ENCODE measurements around the gene SPACA6. TPM values are rescaled to one million over a fixed set of nuclear protein-coding genes. Genes with fewer than 3 reads are reported as not detected.
"Not testable (repeated sequence)": the region's sequence is repeated elsewhere in the genome, so short reads cannot be mapped to it uniquely, and the experiment has no call there.

Gene SPACA6
- polyA plus RNA-seq, 1 experiment: 3.5 TPM

- Histone ChIP-seq H3K9me3 (ENCODE audit: control insufficient read depth, insufficient read depth, low read length) (no peaks in the 10 kb centered on the region), H3K27me3 (ENCODE audit: control insufficient read depth, insufficient read depth, low read length) (no peaks in the 10 kb centered on the region), H3K27ac (ENCODE audit: low read depth, low read length) (no peak overlapping the region), H3K4me3 (ENCODE audit: low read depth, low read length) (no peak overlapping the region)
- no peak for DNase-seq (ENCODE audit: low read depth, low spot score)
- ChIA-PET POLR2A (no interaction called here), CTCF (no interaction called here)
- TF ChIP-seq CTCF (IDR thresholded peaks at IDR 0.05; ENCODE audit: low read depth, low read length): no peak
Observed at GRCh38 chr19:51664131-51664530, 29.0 kb upstream of the SPACA6 start.

- H3K27me3 ChIP-seq (ENCODE audit: control insufficient read depth, insufficient read depth, low read length): no peaks in the 10 kb centered on the region
- no peak for DNase-seq (ENCODE audit: low read depth, low spot score)
- no peak overlapping the region for H3K27ac ChIP-seq (ENCODE audit: low read depth, low read length)
- CTCF ChIA-PET: interaction anchor here (1.2 kb wide), 1 partner anchor 8 kb away, joined by 4 read pairs; no protein-coding TSS in a partner anchor
- POLR2A ChIA-PET: no interaction called here
- no peak overlapping the region for H3K4me3 ChIP-seq (ENCODE audit: low read depth, low read length)
- no peaks in the 10 kb centered on the region for H3K9me3 ChIP-seq (ENCODE audit: control insufficient read depth, insufficient read depth, low read length)
- TF ChIP-seq CTCF (IDR thresholded peaks at IDR 0.05; ENCODE audit: low read depth, low read length): peak; percentile 41
Observed at GRCh38 chr19:51664997-51665396, 28.1 kb upstream of the SPACA6 start.

GRCh38 chr19:51668216-51668615, 24.9 kb upstream of the SPACA6 start:
- no peaks in the 10 kb centered on the region for H3K9me3 ChIP-seq (ENCODE audit: control insufficient read depth, insufficient read depth, low read length)
- H3K4me3 ChIP-seq (ENCODE audit: low read depth, low read length): no peak overlapping the region
- no peak overlapping the region for H3K27ac ChIP-seq (ENCODE audit: low read depth, low read length)
- TF ChIP-seq CTCF (IDR thresholded peaks at IDR 0.05; ENCODE audit: low read depth, low read length): no peak
- ChIA-PET CTCF (interaction anchor here (2.2 to 2.4 kb wide), 2 partner anchors 11 kb away, joined by 11 to 27 read pairs; no protein-coding TSS in a partner anchor), POLR2A (no interaction called here)
- no peaks in the 10 kb centered on the region for H3K27me3 ChIP-seq (ENCODE audit: control insufficient read depth, insufficient read depth, low read length)
- no peak for DNase-seq (ENCODE audit: low read depth, low spot score)

- H3K27ac ChIP-seq (ENCODE audit: low read depth, low read length); H3K9me3 ChIP-seq (ENCODE audit: control insufficient read depth, insufficient read depth, low read length); H3K4me3 ChIP-seq (ENCODE audit: low read depth, low read length); POLR2A ChIA-PET; H3K27me3 ChIP-seq (ENCODE audit: control insufficient read depth, insufficient read depth, low read length); DNase-seq (ENCODE audit: low read depth, low spot score): not testable (repeated sequence)
- CTCF ChIA-PET: interaction anchor here (2.0 to 8.5 kb wide), 2 partner anchors 17 to 101 kb away, joined by 5 to 84 read pairs; no protein-coding TSS in a partner anchor
- TF ChIP-seq CTCF (IDR thresholded peaks at IDR 0.05; ENCODE audit: low read depth, low read length): peak; percentile 40
Observed at GRCh38 chr19:51675911-51676565, 17.1 kb upstream of the SPACA6 start.

GRCh38 chr19:51676566-51677083, 16.5 kb upstream of the SPACA6 start:
- ChIA-PET CTCF (interaction anchor here (0.6 to 8.5 kb wide), 4 partner anchors 17 to 101 kb away, joined by 3 to 84 read pairs (median 4); no protein-coding TSS in a partner anchor), POLR2A (no interaction called here)
- no peak for DNase-seq (ENCODE audit: low read depth, low spot score)
- no peak for TF ChIP-seq CTCF (IDR thresholded peaks at IDR 0.05; ENCODE audit: low read depth, low read length)
- Histone ChIP-seq H3K4me3 (ENCODE audit: low read depth, low read length) (no peak overlapping the region), H3K27me3 (ENCODE audit: control insufficient read depth, insufficient read depth, low read length) (no peaks in the 10 kb centered on the region), H3K9me3 (ENCODE audit: control insufficient read depth, insufficient read depth, low read length) (no peaks in the 10 kb centered on the region), H3K27ac (ENCODE audit: low read depth, low read length) (no peak overlapping the region)

All from AG04450 (cell line).